GM18951 (cell line): ENCODE results near the gene OTOP1.
A peak's percentile ranks its signal among the peaks of the same experiment; 100 is the strongest.
"Not testable (repeated sequence)": the region's sequence is repeated elsewhere in the genome, so short reads cannot be mapped to it uniquely, and the experiment has no call there.

Source experiments
- POLR2A ChIP-seq: IDR thresholded peaks from 4 replicates; pipeline ENCODE4 v1.6.1; 2011; ENCODE audit warnings: mild to moderate bottlenecking; ENCODE audit not compliant: insufficient read length, insufficient read depth; ENCODE audit errors: extremely low read depth
- in situ Hi-C: fragments of 300-500 bp; cut with MboI; formaldehyde crosslinking; loops from one replicate; pipeline ENCODE4 v1.12.0; 2022; ENCODE audit warnings: low sequenced_read_pairs, mixed read lengths, inconsistent platforms; ENCODE audit not compliant: unreplicated experiment

Gene OTOP1

DNA sequence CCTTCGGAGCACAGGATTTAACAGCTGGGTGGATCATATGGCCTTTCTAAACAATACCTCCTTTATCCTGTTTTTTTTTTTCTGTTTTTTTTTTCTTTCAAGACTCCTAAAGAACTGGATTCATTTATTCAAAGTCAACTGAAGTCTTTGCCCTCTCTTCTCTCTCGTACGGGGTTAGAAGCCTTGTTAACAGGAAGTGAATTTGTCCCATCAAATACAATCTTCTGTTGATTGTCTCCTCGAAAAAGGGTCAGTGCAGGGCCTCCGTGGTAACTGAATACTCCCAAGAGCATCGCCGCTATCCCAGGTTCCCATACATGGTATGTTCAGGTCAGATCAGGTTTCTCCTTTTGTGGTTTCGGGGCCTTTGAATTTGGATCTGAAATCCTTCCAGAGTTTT lies 23.1 kb upstream of the OTOP1 start:
- in situ Hi-C loops: loop anchor here (10.0 kb wide), 1 partner anchor 85 kb away; no protein-coding TSS in a partner anchor
- no peak for TF ChIP-seq POLR2A

DNA sequence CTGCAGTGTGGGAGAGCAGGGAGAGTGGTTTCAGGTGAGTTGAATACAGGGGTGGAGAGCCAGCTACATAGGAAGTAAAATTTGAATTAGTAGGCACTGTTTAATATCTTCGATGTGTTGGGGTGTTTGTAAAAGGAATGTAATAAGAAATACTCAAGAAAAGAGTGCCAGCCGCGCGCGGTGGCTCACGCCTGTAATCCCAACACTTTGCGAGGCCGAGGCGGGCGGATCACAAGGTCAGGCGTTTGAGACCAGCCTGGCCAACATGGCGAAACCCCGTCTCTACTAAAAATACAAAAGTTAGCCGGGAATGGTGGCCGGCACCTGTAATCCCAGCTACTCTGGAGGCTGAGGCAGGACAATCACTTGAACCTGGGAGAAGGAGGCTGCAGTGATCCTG lies 22.6 kb upstream of the OTOP1 start:
- in situ Hi-C loops: not testable (repeated sequence)

DNA sequence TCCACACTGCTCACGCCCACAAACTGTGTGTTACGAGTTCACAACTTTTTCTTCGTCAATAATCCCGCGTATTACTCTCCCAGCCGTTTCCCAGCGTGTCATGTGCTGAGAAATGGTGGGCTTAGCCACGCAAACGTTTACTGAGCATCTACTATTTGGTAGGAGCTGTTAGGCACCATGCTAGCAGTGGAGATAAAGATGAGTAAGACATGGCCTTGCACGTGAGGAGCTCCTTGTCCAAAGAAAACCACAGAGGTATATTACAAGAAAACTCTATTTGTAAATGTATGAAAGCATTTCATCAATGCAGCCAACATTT lies 22.1 kb upstream of the OTOP1 start:
- TF ChIP-seq POLR2A: no peak
- in situ Hi-C loops: no loop called here

DNA sequence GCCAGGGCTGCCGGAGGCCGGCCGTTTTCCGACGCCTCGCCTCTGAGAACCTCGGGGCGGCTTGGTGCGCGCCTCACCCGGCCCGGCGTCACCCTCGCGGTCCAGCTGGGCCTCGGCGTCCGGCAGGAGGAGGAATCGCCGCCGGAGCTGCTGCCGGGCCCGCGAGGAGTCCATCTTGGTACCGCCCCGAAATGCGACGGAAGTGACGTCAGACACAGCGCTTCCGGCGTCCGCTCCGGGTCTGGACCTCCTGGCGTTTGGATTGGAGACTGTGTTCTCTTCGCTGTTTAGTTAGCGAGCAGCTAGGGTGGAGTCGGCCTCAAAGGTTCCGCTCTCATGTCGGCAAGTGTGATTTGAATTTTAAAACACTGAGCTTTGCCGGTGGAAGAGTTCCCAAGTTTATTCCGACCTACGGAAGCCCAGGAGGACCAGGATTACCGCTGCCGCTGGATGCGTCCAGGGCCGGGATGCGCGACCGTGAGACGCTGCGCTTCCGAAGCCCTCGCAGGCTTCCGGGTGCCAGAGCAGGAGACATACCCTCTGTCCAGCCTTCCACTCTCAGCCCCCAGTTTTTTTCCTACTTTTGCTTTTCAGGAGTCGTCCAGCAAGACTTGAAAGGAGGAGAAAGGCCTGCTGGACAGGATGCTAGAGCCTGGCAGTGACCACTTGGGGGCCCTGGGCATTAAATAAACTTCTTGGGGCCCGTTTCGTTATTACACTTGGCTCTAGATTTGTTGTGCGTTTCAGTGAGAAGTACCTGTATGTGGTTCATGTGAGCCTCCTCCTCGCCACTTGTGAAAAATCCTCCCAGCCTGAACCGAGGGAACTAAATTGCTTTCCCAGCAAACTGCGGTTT lies 21.5 kb upstream of the OTOP1 start, which contains the start of gene TMEM128:
Gene TMEM128 (minus strand): TSS at position 195 of the 856 bp plus-strand sequence. CDS start 21 bp downstream, at position 174.
- in situ Hi-C loops: no loop called here

DNA sequence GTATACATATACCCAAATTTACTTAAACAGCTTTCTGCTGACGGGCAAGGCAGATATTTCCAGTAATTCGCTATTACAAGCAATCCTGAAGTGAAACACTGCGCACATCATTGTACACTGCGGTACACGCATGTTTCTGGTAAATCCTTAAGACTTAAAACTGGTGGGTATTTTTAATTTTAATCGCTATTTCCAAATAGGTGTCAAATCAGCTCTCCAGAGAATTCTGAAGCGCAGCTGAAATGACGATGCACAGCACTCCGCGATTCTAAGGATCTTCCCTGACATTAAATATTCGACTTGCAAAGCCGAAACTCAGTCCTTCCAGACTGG lies 20.9 kb upstream of the OTOP1 start:
- in situ Hi-C loops: no loop called here
- no peak for TF ChIP-seq POLR2A

More for the DNA sequence above, 21.5 kb upstream of the OTOP1 start, which contains the start of gene TMEM128:
- TF ChIP-seq POLR2A: peak; percentile 94

DNA sequence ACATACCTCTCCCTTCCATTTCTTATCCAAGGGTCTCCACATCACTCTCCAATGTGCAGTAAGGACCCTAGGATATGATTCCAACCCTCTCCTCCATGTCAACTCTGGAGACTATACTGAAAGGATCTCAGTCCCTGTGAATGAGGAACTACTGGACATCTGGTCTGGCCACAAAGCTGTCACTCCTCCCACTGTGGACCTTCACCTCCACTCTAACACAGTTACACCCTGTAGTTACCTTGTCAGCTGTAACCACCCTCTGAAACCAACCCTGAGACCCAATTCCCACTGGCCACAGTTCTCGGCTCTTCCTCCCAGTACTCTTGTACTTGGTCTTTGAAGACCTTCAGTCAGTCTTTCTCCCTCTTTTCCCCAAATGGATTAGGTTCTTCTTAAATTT lies 18.4 kb upstream of the OTOP1 start:
- in situ Hi-C loops: no loop called here
- no peak for TF ChIP-seq POLR2A

DNA sequence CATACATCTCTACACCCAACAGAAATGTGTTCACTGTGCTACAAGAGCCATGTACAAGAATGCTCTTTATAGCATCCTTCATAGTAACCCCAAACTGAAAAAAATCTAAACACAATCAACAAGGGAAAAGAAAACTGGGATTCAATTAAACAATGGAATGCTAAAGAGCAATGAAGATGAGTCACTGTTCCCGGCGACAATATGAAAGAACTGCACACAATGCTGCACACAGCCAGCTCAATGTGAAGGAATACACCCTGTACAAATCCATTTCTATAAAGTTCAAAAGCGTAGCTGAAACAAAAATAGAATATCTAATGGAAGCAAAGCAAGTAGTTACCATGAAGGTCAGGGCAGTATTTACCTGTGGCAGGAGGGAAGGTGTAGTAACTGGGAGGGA lies 12.8 kb upstream of the OTOP1 start:
- in situ Hi-C loops: not testable (repeated sequence)

DNA sequence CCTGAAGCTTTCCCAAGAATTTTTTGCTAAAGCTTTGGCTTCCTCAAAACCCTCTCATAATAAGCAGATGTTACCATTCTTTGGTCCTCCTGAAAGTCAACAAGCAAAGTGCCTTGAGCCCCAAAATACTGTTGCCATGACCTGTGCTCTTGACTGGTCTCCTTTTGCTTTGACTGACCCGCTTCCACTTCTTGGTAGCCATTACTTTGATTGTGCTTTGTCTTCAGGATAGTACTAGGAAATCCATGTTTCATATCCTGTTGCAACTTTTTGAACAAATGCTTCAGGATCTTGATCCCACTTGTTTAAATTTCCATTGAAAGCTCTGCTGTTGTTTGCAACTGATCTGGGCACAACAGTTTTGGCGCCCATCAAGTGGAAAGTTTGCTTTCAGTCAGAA lies 6.9 kb upstream of the OTOP1 start:
- in situ Hi-C loops: no loop called here
- TF ChIP-seq POLR2A: no peak

DNA sequence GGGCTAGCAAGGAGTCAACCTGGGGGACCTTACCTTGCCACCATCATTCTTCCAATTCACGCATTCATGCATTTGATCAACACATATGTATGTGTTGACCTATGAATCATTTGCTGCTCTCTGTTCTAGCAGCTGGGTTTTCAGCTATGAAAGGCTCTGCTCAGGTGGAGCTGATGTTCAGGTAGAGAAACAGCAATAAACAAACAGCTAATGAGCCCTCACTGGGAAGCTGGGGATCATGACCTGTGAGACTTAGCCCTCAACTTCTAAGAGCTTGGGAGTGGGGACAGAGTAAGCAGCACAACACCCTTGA lies 1.6 kb upstream of the OTOP1 start:
- TF ChIP-seq POLR2A: no peak
- in situ Hi-C loops: no loop called here

DNA sequence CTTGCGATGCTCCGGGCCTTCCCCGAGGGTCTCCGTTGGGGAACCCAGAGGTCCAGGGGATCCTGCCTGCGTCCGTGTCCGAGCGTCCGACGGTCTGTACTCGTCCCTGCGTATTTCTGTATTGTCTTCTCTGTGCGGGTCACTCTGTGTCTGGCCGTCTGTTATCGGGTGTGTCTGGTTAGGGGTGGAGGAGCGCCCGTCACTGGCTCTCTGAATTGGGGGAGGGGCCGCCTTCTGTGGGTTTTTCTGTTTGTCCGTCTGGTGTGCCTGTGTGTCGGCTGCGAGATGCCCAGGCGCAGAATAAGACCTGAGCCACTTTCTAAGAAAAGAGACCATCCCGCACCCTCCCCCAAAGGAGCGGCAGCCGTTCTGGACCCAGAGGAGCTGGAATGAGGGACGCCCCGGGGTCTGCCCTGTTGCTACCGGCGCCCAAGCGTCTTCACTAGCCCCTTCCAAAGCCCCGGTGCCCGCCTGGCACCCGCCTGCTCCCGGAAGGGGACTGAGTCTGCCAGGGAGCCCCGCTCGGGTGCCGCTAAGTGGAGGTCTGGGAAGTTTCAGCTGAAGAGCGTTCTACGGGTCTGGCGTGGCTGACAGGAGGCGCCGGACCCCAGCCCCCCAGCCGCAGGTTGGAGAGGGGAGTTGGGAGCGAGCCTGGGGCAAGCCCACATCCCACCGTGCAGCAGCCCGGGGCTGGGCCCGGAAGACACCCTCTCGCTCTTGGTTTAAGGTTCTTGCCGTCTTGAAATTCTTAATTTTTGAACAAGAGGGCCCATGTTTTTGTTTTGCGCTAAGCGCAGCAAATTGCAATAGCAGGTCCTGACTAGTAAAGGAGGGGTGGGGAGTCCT lies 1.0 kb upstream of the OTOP1 start:
- in situ Hi-C loops: no loop called here
- TF ChIP-seq POLR2A: no peak

DNA sequence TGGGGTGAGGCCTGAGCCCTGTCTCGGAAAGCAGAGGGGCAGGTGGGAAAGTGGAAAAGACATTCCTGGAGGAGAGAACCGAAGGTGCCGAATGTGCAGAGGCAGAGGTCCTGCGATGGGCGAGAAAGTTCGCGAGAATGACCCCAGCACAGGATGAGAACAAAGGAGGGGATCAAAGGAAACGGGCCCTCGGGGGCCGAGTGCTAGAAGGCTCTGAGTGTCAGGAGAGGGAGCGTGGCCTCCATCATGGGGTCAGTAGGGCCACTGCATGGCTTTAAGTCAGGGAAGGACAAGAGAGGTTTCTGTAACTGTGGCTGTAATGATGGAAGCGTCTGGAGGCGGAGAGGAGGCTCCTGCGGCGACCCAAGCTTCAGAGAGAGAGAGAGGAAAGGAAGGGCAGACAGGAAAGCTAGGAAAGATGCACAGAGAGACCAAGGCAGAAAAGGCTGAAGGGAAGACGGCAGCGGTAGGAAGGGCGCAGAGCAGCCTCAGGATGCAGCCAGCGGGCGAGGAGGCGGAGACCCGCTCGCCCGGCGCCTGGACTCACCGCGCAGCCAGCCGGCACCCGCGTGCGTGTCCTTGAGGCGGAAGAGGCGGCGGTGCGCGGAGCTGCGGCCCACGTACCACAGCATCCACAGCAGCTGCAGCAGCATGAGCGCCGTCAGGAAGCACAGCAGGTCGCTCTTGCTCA lies 669 bp downstream of the OTOP1 start:
- in situ Hi-C loops: no loop called here
- no peak for TF ChIP-seq POLR2A

DNA sequence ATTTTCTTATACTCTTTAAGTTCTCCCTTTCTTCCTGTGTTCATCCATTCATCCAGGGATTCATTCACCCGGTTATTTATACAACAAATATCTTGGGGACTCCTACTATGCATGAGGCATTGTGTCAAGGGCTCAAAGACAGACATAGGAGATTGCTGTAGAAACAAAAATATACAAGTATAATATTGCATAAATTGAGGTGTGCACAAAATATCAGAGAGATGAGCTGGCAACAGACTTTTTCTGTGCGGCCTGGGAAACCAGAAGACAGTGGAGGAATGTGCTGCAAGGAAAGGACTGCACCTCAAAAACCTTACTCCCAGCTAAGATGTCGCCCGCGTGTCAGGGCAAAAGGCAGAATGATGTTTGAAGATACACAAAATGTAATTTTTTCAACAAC lies 9.6 kb downstream of the OTOP1 start:
- in situ Hi-C loops: no loop called here

DNA sequence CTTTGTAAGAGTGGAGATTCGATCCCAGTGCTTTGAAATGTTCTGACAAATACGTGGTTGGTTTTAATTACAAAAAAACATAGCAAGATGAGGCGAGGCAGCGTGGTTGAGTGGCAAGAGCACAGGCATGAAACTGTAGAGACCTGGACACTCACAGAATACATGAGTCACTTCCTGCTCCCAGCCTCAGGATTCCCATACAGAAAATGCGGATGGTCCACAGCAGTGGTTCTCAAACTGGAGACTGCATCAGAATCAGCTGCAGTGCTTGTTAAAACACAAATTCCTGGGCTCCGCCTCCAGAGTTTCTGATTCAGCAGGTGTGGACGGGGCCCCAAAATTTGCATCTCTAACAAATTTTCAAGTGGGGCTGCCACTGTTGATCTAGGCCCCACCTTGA lies 10.1 kb downstream of the OTOP1 start:
- in situ Hi-C loops: no loop called here
- TF ChIP-seq POLR2A: no peak

More for the DNA sequence above, 9.6 kb downstream of the OTOP1 start:
- TF ChIP-seq POLR2A: no peak

DNA sequence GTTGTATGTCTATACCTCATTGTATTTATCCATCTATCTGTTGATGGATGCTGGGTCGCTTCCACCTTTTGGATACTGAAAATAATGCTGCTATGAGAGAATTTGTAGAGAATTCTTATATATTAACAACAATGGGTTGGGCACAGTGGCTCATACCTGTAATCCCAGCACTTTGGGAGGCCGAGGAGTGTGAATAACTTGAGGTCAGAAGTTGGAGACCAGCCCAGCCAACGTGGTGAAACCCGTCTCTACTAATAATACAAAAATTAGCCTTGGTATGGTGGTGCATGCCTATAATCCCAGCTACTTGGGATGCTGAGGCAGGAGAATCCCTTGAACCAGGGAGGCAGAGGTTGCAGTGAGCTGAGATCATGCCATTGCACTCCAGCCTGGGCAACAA lies 13.1 kb downstream of the OTOP1 start:
- in situ Hi-C loops: not testable (repeated sequence)
